ENCODE results near the gene TRERF1.

The TRERF1 gene

GRCh38 chr6:42345696-42346416 is 105.9 kb downstream of the TRERF1 start:
- TF ChIP-seq ZNF565 (CRISPR knock-in tag; conservative IDR thresholded peaks at IDR 0.05; ENCODE audit: low read depth) (no peak), TCF4 (CRISPR knock-in tag; IDR thresholded peaks at IDR 0.05; ENCODE audit: borderline replicate concordance) (no peak), ZC3H10 (CRISPR knock-in tag; IDR thresholded peaks at IDR 0.05) (no peak), OSR1 (CRISPR knock-in tag; IDR thresholded peaks at IDR 0.05) (no peak), ZFP3 (CRISPR knock-in tag; IDR thresholded peaks at IDR 0.05) (no peak), ARNTL (CRISPR knock-in tag; IDR thresholded peaks at IDR 0.05; ENCODE audit: borderline replicate concordance, low read depth) (no peak), BACH2 (CRISPR knock-in tag; IDR thresholded peaks at IDR 0.05; ENCODE audit: borderline replicate concordance) (no peak), TOX (CRISPR knock-in tag; IDR thresholded peaks at IDR 0.05; ENCODE audit: borderline replicate concordance) (no peak), PPARA (CRISPR knock-in tag; IDR thresholded peaks at IDR 0.05; ENCODE audit: borderline replicate concordance) (no peak), RARB (CRISPR knock-in tag; IDR thresholded peaks at IDR 0.05) (no peak), PATZ1 (CRISPR knock-in tag; IDR thresholded peaks at IDR 0.05; ENCODE audit: borderline replicate concordance) (no peak), GLIS3 (CRISPR knock-in tag; IDR thresholded peaks at IDR 0.05) (no peak), ISL1 (CRISPR knock-in tag; IDR thresholded peaks at IDR 0.05) (no peak), ZNF8 (CRISPR knock-in tag; IDR thresholded peaks at IDR 0.05) (no peak), CSRNP3 (CRISPR knock-in tag; IDR thresholded peaks at IDR 0.05) (no peak), SNAI2 (CRISPR knock-in tag; IDR thresholded peaks at IDR 0.05) (no peak), CSDC2 (CRISPR knock-in tag; IDR thresholded peaks at IDR 0.05) (no peak), ZFP30 (CRISPR knock-in tag; IDR thresholded peaks at IDR 0.05) (no peak)
- no peak for ATAC-seq

GRCh38 chr6:42344756-42345155 is 107.0 kb downstream of the TRERF1 start:
- TF ChIP-seq ESRRG (CRISPR knock-in tag; IDR thresholded peaks at IDR 0.05) = no peak
- no peak for TF ChIP-seq PPARA (CRISPR knock-in tag; IDR thresholded peaks at IDR 0.05; ENCODE audit: borderline replicate concordance)
- no peak for TF ChIP-seq BACH2 (CRISPR knock-in tag; IDR thresholded peaks at IDR 0.05; ENCODE audit: borderline replicate concordance)
- TF ChIP-seq PATZ1 (CRISPR knock-in tag; IDR thresholded peaks at IDR 0.05; ENCODE audit: borderline replicate concordance) = no peak
- TF ChIP-seq TOX (CRISPR knock-in tag; IDR thresholded peaks at IDR 0.05; ENCODE audit: borderline replicate concordance) = no peak
- TF ChIP-seq CSDC2 (CRISPR knock-in tag; IDR thresholded peaks at IDR 0.05) = no peak
- no peak for TF ChIP-seq POU6F1 (CRISPR knock-in tag; IDR thresholded peaks at IDR 0.05; ENCODE audit: borderline replicate concordance, low read depth)
- no peak for TF ChIP-seq GLIS3 (CRISPR knock-in tag; IDR thresholded peaks at IDR 0.05)

GRCh38 chr6:42341771-42342553 is 109.8 kb downstream of the TRERF1 start:
- no peak for ATAC-seq
- no peak for TF ChIP-seq ZFP30 (CRISPR knock-in tag; IDR thresholded peaks at IDR 0.05)
- no peak for TF ChIP-seq TSHZ2 (CRISPR knock-in tag; IDR thresholded peaks at IDR 0.05)
- TF ChIP-seq ZNF565 (CRISPR knock-in tag; conservative IDR thresholded peaks at IDR 0.05; ENCODE audit: low read depth) = no peak

More at GRCh38 chr6:42344756-42345155, 107.0 kb downstream of the TRERF1 start:
- ATAC-seq = no peak
